ENCODE measurements around the gene PSMB7.

PSMB7 gene

DNA sequence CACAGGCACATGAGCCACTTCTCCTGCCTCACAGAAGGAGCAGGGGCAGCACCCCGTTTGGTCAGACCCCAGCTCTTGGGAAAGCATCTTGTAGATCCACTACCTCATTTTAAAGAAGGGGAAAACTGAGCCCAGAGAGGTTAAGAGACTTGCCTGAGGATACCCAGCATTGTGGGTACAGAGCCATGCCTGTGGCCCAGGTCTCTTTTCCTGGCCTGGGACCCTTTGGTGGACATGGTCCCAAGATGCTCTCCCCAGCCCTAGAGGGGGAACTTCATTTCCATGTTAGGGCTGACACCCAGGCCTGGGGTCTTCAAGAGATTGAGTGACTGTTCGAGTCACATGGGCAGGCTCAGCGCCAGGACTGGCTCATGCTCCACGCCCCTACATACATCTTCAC lies 93.3 kb downstream of the PSMB7 start:
- Histone ChIP-seq H3K9me3 (ENCODE audit: control insufficient read depth, insufficient read depth, low read depth, low read length) (no peaks in the 10 kb centered on the region), H3K36me3 (ENCODE audit: control insufficient read depth in 2 of 2, insufficient read depth in 1 of 2, low read length in 2 of 2) (peaks cover 0 to 15% of the 10 kb centered on the region in 2 experiments; a peak in 1 of 3 replicates), H3K27ac (ENCODE audit: extremely low read depth, low read depth, low read length) (no peak overlapping the region), H3K4me1 (ENCODE audit: control insufficient read depth, insufficient read depth, low read length) (no peaks in the 10 kb centered on the region), H3K4me3 (ENCODE audit: low read depth, low read length) (no peak overlapping the region)
- no peak for TF ChIP-seq ZNF521 (tag by site-specific recombination; IDR thresholded peaks at IDR 0.05)
- TF ChIP-seq, protein P1, sequence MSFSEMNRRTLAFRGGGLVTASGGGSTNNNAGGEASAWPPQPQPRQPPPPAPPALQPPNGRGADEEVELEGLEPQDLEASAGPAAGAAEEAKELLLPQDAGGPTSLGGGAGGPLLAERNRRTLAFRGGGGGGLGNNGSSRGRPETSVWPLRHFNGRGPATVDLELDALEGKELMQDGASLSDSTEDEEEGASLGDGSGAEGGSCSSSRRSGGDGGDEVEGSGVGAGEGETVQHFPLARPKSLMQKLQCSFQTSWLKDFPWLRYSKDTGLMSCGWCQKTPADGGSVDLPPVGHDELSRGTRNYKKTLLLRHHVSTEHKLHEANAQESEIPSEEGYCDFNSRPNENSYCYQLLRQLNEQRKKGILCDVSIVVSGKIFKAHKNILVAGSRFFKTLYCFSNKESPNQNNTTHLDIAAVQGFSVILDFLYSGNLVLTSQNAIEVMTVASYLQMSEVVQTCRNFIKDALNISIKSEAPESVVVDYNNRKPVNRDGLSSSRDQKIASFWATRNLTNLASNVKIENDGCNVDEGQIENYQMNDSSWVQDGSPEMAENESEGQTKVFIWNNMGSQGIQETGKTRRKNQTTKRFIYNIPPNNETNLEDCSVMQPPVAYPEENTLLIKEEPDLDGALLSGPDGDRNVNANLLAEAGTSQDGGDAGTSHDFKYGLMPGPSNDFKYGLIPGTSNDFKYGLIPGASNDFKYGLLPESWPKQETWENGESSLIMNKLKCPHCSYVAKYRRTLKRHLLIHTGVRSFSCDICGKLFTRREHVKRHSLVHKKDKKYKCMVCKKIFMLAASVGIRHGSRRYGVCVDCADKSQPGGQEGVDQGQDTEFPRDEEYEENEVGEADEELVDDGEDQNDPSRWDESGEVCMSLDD (tag by site-specific recombination; IDR thresholded peaks at IDR 0.05) = no peak
- TF ChIP-seq ZNF544 (tag by site-specific recombination; IDR thresholded peaks at IDR 0.05) = no peak
- no peak for TF ChIP-seq ZNF76 (tag by site-specific recombination; IDR thresholded peaks at IDR 0.05; ENCODE audit: borderline replicate concordance, low read depth)
- TF ChIP-seq, protein P2, sequence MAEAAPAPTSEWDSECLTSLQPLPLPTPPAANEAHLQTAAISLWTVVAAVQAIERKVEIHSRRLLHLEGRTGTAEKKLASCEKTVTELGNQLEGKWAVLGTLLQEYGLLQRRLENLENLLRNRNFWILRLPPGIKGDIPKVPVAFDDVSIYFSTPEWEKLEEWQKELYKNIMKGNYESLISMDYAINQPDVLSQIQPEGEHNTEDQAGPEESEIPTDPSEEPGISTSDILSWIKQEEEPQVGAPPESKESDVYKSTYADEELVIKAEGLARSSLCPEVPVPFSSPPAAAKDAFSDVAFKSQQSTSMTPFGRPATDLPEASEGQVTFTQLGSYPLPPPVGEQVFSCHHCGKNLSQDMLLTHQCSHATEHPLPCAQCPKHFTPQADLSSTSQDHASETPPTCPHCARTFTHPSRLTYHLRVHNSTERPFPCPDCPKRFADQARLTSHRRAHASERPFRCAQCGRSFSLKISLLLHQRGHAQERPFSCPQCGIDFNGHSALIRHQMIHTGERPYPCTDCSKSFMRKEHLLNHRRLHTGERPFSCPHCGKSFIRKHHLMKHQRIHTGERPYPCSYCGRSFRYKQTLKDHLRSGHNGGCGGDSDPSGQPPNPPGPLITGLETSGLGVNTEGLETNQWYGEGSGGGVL (tag by site-specific recombination; IDR thresholded peaks at IDR 0.05) = no peak
- TF ChIP-seq ZFP3 (tag by site-specific recombination; IDR thresholded peaks at IDR 0.05; ENCODE audit: low read depth) = no peak
- no peak for TF ChIP-seq KLF10 (tag by site-specific recombination; IDR thresholded peaks at IDR 0.05)
- no peak for TF ChIP-seq ZNF324 (tag by site-specific recombination; IDR thresholded peaks at IDR 0.05)
- no peak for TF ChIP-seq ZNF48 (tag by site-specific recombination; IDR thresholded peaks at IDR 0.05)
- no peak for TF ChIP-seq ZNF423 (tag by site-specific recombination; IDR thresholded peaks at IDR 0.05)
- TF ChIP-seq GLIS2 (tag by site-specific recombination; IDR thresholded peaks at IDR 0.05) = no peak
- no peak for TF ChIP-seq SCRT1 (tag by site-specific recombination; IDR thresholded peaks at IDR 0.05; ENCODE audit: borderline replicate concordance)
- no peak for TF ChIP-seq ZNF19 (tag by site-specific recombination; IDR thresholded peaks at IDR 0.05; ENCODE audit: low read depth)
- TF ChIP-seq HOXD13 (CRISPR knock-in tag; IDR thresholded peaks at IDR 0.05; ENCODE audit: borderline replicate concordance) = no peak
- TF ChIP-seq ZNF561 (tag by site-specific recombination; IDR thresholded peaks at IDR 0.05; ENCODE audit: borderline replicate concordance) = no peak
- no peak for TF ChIP-seq ZNF664 (tag by site-specific recombination; IDR thresholded peaks at IDR 0.05)
- no peak for TF ChIP-seq RBAK (tag by site-specific recombination; IDR thresholded peaks at IDR 0.05)
- no peak for TF ChIP-seq ZNF792 (tag by site-specific recombination; IDR thresholded peaks at IDR 0.05)
- no peak for TF ChIP-seq ZNF37A (tag by site-specific recombination; IDR thresholded peaks at IDR 0.05)
- TF ChIP-seq SETDB1 (IDR thresholded peaks at IDR 0.05; ENCODE audit: insufficient read length, low read length) = no peak
- POLR2A ChIA-PET = no interaction called here
- CTCF ChIA-PET = interaction anchor here (0.6 to 1.9 kb wide), 2 partner anchors 10 to 174 kb away, joined by 3 to 9 read pairs; no protein-coding TSS in a partner anchor

DNA sequence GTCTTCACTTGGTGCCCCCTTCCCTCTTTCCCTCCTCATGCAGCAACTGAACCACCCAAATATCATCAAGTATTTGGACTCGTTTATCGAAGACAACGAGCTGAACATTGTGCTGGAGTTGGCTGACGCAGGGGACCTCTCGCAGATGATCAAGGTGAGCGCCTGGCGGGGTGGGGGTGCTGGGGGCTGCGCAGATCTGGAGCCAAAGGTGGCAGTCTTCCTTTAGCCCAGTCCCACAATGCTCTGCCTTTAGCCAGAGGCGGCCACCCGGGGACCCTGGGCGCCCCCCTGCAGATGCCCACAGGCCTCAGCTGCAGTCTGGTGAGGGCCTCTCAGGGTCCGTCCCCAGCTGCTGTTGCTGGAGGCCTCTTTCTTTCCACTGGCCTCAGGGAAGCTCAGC lies 93.8 kb downstream of the PSMB7 start:
- H3K27ac ChIP-seq (ENCODE audit: extremely low read depth, low read depth, low read length) = no peak overlapping the region
- POLR2A ChIA-PET = no interaction called here
- no peaks in the 10 kb centered on the region for H3K9me3 ChIP-seq (ENCODE audit: control insufficient read depth, insufficient read depth, low read depth, low read length)
- peaks cover 0 to 17% of the 10 kb centered on the region in 2 experiments; a peak in 1 of 3 replicates for H3K36me3 ChIP-seq (ENCODE audit: control insufficient read depth in 2 of 2, insufficient read depth in 1 of 2, low read length in 2 of 2)
- no peaks in the 10 kb centered on the region for H3K4me1 ChIP-seq (ENCODE audit: control insufficient read depth, insufficient read depth, low read length)
- no peak overlapping the region for H3K4me3 ChIP-seq (ENCODE audit: low read depth, low read length)
- CTCF ChIA-PET = interaction anchor here (0.6 to 1.9 kb wide), 6 partner anchors 10 to 175 kb away, joined by 3 to 9 read pairs (median 3); no protein-coding TSS in a partner anchor
- no peak for TF ChIP-seq KLF1 (tag by site-specific recombination; IDR thresholded peaks at IDR 0.05)
- no peak for TF ChIP-seq ZSCAN30 (tag by site-specific recombination; IDR thresholded peaks at IDR 0.05)
- TF ChIP-seq ZNF155 (tag by site-specific recombination; IDR thresholded peaks at IDR 0.05) = no peak
- TF ChIP-seq ZNF837 (tag by site-specific recombination; IDR thresholded peaks at IDR 0.05) = no peak
- TF ChIP-seq ZNF223 (tag by site-specific recombination; IDR thresholded peaks at IDR 0.05) = no peak
- no peak for TF ChIP-seq ZNF677 (tag by site-specific recombination; IDR thresholded peaks at IDR 0.05)
- no peak for TF ChIP-seq ZNF37A (tag by site-specific recombination; IDR thresholded peaks at IDR 0.05)
- TF ChIP-seq ZNF2 (tag by site-specific recombination; IDR thresholded peaks at IDR 0.05) = no peak
- no peak for TF ChIP-seq ZNF791 (tag by site-specific recombination; IDR thresholded peaks at IDR 0.05)
- TF ChIP-seq ZNF266 (tag by site-specific recombination; IDR thresholded peaks at IDR 0.05; ENCODE audit: low read depth) = no peak
- TF ChIP-seq, protein P3, sequence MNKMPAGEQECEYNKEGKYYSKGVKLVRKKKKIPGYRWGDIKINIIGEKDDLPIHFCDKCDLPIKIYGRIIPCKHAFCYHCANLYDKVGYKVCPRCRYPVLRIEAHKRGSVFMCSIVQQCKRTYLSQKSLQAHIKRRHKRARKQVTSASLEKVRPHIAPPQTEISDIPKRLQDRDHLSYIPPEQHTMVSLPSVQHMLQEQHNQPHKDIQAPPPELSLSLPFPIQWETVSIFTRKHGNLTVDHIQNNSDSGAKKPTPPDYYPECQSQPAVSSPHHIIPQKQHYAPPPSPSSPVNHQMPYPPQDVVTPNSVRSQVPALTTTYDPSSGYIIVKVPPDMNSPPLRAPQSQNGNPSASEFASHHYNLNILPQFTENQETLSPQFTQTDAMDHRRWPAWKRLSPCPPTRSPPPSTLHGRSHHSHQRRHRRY (tag by site-specific recombination; IDR thresholded peaks at IDR 0.05) = no peak
- no peak for TF ChIP-seq ZNF302 (tag by site-specific recombination; IDR thresholded peaks at IDR 0.05; ENCODE audit: low read depth)
- no peak for TF ChIP-seq ZNF350 (tag by site-specific recombination; IDR thresholded peaks at IDR 0.05)

All from HEK293 (cell line).